Calu3 (cell line): Measurements from ENCODE around the gene GTF2IRD1. TPM values are rescaled to one million over a fixed set of nuclear protein-coding genes. Genes with fewer than 3 reads are reported as not detected.
"Not testable (repeated sequence)": the region's sequence is repeated elsewhere in the genome, so short reads cannot be mapped to it uniquely, and the experiment has no call there.

Experiments
- BruUV-seq: library from RNA; stranded (reverse); fragments of 400-500 nt; replicated peaks from 2 replicates; lab custom pipeline; 2021; lab: Mats Ljungman, UMichigan
- CTCF ChIA-PET: fragments of 300-600 bp; sonication (Branson Sonifier 250); formaldehyde crosslinking; loops from one replicate; lab custom pipeline; 2022; ENCODE audit warnings: antibody characterized with exemption; lab: Charles Lee
- DNase-seq: peaks from one replicate; pipeline ENCODE4 v3.0.0; 2022
- H3K27ac Mint-ChIP-seq: one replicate; pipeline ENCODE4 v1.8.0; 2022; ENCODE audit warnings: mixed read lengths; ENCODE audit not compliant: unreplicated experiment
- H3K27me3 Mint-ChIP-seq: one replicate; pipeline ENCODE4 v1.8.0; 2022; ENCODE audit warnings: mixed read lengths; ENCODE audit not compliant: unreplicated experiment
- H3K36me3 Mint-ChIP-seq: one replicate; pipeline ENCODE4 v1.8.0; 2022; ENCODE audit warnings: mild to moderate bottlenecking, moderate library complexity, mixed read lengths; ENCODE audit not compliant: insufficient read depth, unreplicated experiment
- H3K4me1 Mint-ChIP-seq: one replicate; pipeline ENCODE4 v1.8.0; 2022; ENCODE audit warnings: mild to moderate bottlenecking, low read depth, mixed read lengths; ENCODE audit not compliant: unreplicated experiment
- H3K4me3 Mint-ChIP-seq: one replicate; pipeline ENCODE4 v1.8.0; 2022; ENCODE audit warnings: mild to moderate bottlenecking, low read depth, moderate library complexity, mixed read lengths; ENCODE audit not compliant: unreplicated experiment
- H3K9me3 Mint-ChIP-seq: one replicate; pipeline ENCODE4 v1.8.0; 2022; ENCODE audit warnings: low read depth, mixed read lengths; ENCODE audit not compliant: unreplicated experiment
- CTCF ChIP-seq: fragments of 200-600 bp; IDR thresholded peaks from one replicate; pipeline ENCODE4 v1.8.0; 2022; ENCODE audit warnings: antibody characterized with exemption; ENCODE audit not compliant: unreplicated experiment
- intact Hi-C: fragments of 100-400 bp; cut with micrococcal nuclease; formaldehyde crosslinking; loops from one replicate; pipeline ENCODE4 v1.10.0; 2022; ENCODE audit not compliant: unreplicated experiment
- total RNA-seq: library from RNA; stranded (reverse); gene quantifications from 2 replicates; pipeline ENCODE4 v1.2.3, GENCODE V29; 2022

The GTF2IRD1 gene
- total RNA-seq, 1 experiment from 2014 or later = 29.2 TPM

- CTCF ChIA-PET = interaction anchor here (0.7 kb wide), 1 partner anchor 9 kb away, joined by 3 read pairs; no protein-coding TSS in a partner anchor
- H3K27me3 Mint-ChIP-seq = no peaks in the 10 kb centered on the region
- no peaks in the 10 kb centered on the region for H3K4me1 Mint-ChIP-seq
- TF ChIP-seq CTCF = no peak
- BruUV-seq = no TSS peak
- peaks cover 5% of the 10 kb centered on the region for H3K36me3 Mint-ChIP-seq
- H3K4me3 Mint-ChIP-seq = no peak overlapping the region
- H3K9me3 Mint-ChIP-seq = peaks cover 2% of the 10 kb centered on the region
- intact Hi-C loops = no loop called here
- no peak for DNase-seq
- no peak overlapping the region for H3K27ac Mint-ChIP-seq
Measured at GRCh38 chr7:74489997-74490945, 36.6 kb downstream of the GTF2IRD1 start.

- H3K27ac Mint-ChIP-seq, DNase-seq, H3K27me3 Mint-ChIP-seq, BruUV-seq, H3K4me1 Mint-ChIP-seq, H3K36me3 Mint-ChIP-seq, H3K4me3 Mint-ChIP-seq, H3K9me3 Mint-ChIP-seq, intact Hi-C loops: not testable (repeated sequence)
- CTCF ChIA-PET = interaction anchor here (0.7 kb wide), 1 partner anchor 63 kb away, joined by 8 read pairs; no protein-coding TSS in a partner anchor
Measured at GRCh38 chr7:74491490-74491889, 37.8 kb downstream of the GTF2IRD1 start.

- no peak for DNase-seq
- no peak overlapping the region for H3K4me3 Mint-ChIP-seq
- no peaks in the 10 kb centered on the region for H3K4me1 Mint-ChIP-seq
- H3K27ac Mint-ChIP-seq = no peak overlapping the region
- no TSS peak for BruUV-seq
- no peak for TF ChIP-seq CTCF
- no peaks in the 10 kb centered on the region for H3K27me3 Mint-ChIP-seq
- intact Hi-C loops = no loop called here
- H3K9me3 Mint-ChIP-seq = peaks cover 2% of the 10 kb centered on the region
- CTCF ChIA-PET = no interaction called here
- peaks cover 12% of the 10 kb centered on the region for H3K36me3 Mint-ChIP-seq
Measured at GRCh38 chr7:74493295-74493694, 39.6 kb downstream of the GTF2IRD1 start.

- no peaks in the 10 kb centered on the region for H3K4me1 Mint-ChIP-seq
- H3K4me3 Mint-ChIP-seq = no peak overlapping the region
- BruUV-seq = no TSS peak
- no peak for TF ChIP-seq CTCF
- H3K9me3 Mint-ChIP-seq = peaks cover 2% of the 10 kb centered on the region
- CTCF ChIA-PET = no interaction called here
- peaks cover 14% of the 10 kb centered on the region for H3K36me3 Mint-ChIP-seq
- no peak overlapping the region for H3K27ac Mint-ChIP-seq
- no peaks in the 10 kb centered on the region for H3K27me3 Mint-ChIP-seq
- no peak for DNase-seq
- intact Hi-C loops = no loop called here
Measured at GRCh38 chr7:74494076-74494548, 40.4 kb downstream of the GTF2IRD1 start.
